Activated B cell treated with CpG ODN at 0.5 μM for 24 hours (primary cell): Measurements from ENCODE around the gene ELF4. TPM values are rescaled to one million over a fixed set of nuclear protein-coding genes. Genes with fewer than 3 reads are reported as not detected.

ENCODE experiments used
- ATAC-seq: fragments of 200-7000 bp; cut with Tn5 transposase; one replicate; pipeline ENCODE4 v1.10.0; 2021; ENCODE audit warnings: low read depth, mild to moderate bottlenecking, moderate library complexity
- CTCF ChIA-PET: fragments of 350-600 bp; sonication (Branson Sonifier 250); formaldehyde crosslinking; loops from one replicate; lab custom pipeline; 2021; ENCODE audit warnings: antibody characterized with exemption; lab: Charles Lee
- POLR2A ChIA-PET: fragments of 350-600 bp; sonication (Branson Sonifier 250); formaldehyde crosslinking; loops from one replicate; lab custom pipeline; 2021; ENCODE audit warnings: antibody characterized with exemption; lab: Charles Lee
- DNase-seq: peaks from one replicate; pipeline ENCODE4 v3.0.0; 2022
- H3K27ac Mint-ChIP-seq: one replicate; pipeline ENCODE4 v1.8.0; 2020; ENCODE audit warnings: mixed read lengths
- H3K27me3 Mint-ChIP-seq: one replicate; pipeline ENCODE4 v1.8.0; 2021; ENCODE audit warnings: mixed read lengths
- H3K36me3 Mint-ChIP-seq: one replicate; pipeline ENCODE4 v1.8.0; 2021; ENCODE audit warnings: low read depth, mixed read lengths
- H3K4me1 Mint-ChIP-seq: one replicate; pipeline ENCODE4 v1.8.0; 2021; ENCODE audit warnings: mixed read lengths
- H3K4me3 Mint-ChIP-seq: one replicate; pipeline ENCODE4 v1.8.0; 2020; ENCODE audit warnings: mild to moderate bottlenecking, mixed read lengths
- H3K9me3 Mint-ChIP-seq: one replicate; pipeline ENCODE4 v1.8.0; 2020; ENCODE audit warnings: mixed read lengths
- CTCF ChIP-seq: fragments of 200-600 bp; IDR thresholded peaks from one replicate; pipeline ENCODE4 v1.8.0; 2022; ENCODE audit warnings: antibody characterized with exemption, mild to moderate bottlenecking
- intact Hi-C: fragments of 100-400 bp; cut with micrococcal nuclease; formaldehyde crosslinking; loops from one replicate; pipeline ENCODE4 v1.15.1; 2024
- total RNA-seq: library from RNA; stranded (reverse); gene quantifications from 2 replicates; pipeline ENCODE4 v1.2.3, GENCODE V29; 2022

Gene ELF4
- total RNA-seq, 1 donor from 2014 or later, result 33.0 TPM

DNA sequence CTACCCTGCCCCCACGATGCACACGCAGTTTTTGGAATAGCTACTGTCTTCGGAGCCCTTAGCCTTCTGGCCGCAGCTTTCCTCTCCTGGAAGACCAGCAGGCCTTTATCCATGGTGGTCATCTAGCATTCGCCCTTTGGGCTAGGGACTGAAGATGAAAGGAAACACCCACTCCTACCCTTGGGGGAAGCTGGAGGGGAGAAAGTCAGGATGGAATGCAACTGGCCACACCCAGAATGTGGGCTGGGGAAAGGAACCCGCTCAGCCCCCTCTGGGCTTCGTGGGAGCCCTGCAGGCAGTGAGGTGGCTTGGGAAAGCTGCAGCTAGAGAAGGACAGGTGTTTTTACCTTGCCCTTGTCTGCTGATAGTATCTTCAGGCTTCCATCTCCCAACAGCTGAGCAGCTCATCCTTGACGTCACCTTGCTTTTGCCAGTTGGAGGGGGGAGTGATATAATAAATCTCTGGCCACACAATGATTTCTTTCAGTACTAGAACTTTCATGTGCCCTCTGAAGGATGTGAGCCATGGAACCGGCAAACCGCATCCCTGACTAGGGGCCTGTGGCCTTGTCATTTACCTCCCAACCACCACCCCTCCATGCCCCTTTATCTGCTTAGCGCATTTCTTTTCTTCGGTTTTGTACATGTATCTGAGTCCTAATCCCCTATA, 59.0 kb downstream of the ELF4 start:
- H3K27ac Mint-ChIP-seq, result no peak overlapping the region
- H3K9me3 Mint-ChIP-seq, result no peaks in the 10 kb centered on the region
- no peaks in the 10 kb centered on the region for H3K27me3 Mint-ChIP-seq
- no peaks in the 10 kb centered on the region for H3K4me1 Mint-ChIP-seq
- intact Hi-C loops, result no loop called here
- peaks cover 43% of the 10 kb centered on the region for H3K36me3 Mint-ChIP-seq
- no peak overlapping the region for H3K4me3 Mint-ChIP-seq
- no peak for TF ChIP-seq CTCF
- CTCF ChIA-PET, result interaction anchor here (0.9 kb wide), 1 partner anchor 125 kb away, joined by 3 read pairs; no protein-coding TSS in a partner anchor
- POLR2A ChIA-PET, result no interaction called here
- ATAC-seq, result no peak
- DNase-seq, result no peak

GRCh38 chrX:130049821-130050220, 60.5 kb downstream of the ELF4 start:
- TF ChIP-seq CTCF, result no peak
- intact Hi-C loops, result no loop called here
- ChIA-PET POLR2A (no interaction called here), CTCF (interaction anchor here (0.7 kb wide), 1 partner anchor 766 kb away, joined by 3 read pairs; no protein-coding TSS in a partner anchor)
- peaks cover 47% of the 10 kb centered on the region for H3K36me3 Mint-ChIP-seq
- no peak for DNase-seq
- no peak overlapping the region for H3K4me3 Mint-ChIP-seq
- no peaks in the 10 kb centered on the region for H3K27me3 Mint-ChIP-seq
- no peak overlapping the region for H3K27ac Mint-ChIP-seq
- H3K4me1 Mint-ChIP-seq, result no peaks in the 10 kb centered on the region
- ATAC-seq, result no peak
- H3K9me3 Mint-ChIP-seq, result no peaks in the 10 kb centered on the region

- Mint-ChIP-seq H3K27ac (no peak overlapping the region), H3K4me1 (no peaks in the 10 kb centered on the region), H3K36me3 (peaks cover 44% of the 10 kb centered on the region), H3K4me3 (no peak overlapping the region), H3K9me3 (no peaks in the 10 kb centered on the region), H3K27me3 (no peaks in the 10 kb centered on the region)
- ChIA-PET CTCF (no interaction called here), POLR2A (no interaction called here)
- no peak for TF ChIP-seq CTCF
- DNase-seq (no peak), ATAC-seq (no peak)
- intact Hi-C loops, result no loop called here
Observed at GRCh38 chrX:130048686-130049222, 61.5 kb downstream of the ELF4 start.

DNA sequence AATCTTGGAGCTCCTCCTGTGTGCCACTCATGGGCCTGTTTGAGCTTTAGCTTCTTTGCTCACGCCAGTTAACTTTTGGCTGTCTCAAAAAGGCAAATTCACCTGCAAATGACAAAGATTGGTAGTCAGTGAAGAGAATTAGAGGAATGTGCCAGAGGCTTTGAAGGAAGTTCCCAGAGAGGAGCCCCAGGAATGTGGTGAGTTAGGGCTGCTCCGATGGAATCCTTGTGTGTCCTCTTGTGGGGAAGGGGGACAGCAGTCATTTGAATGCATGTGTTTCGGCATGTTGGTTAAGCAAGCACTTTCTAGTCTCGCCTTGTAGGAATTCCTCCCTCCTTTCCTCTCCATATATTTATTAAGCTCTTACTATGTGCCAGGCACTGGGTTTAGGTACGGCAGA, 62.9 kb downstream of the ELF4 start:
- no peak for ATAC-seq
- H3K4me3 Mint-ChIP-seq, result no peak overlapping the region
- no peak overlapping the region for H3K27ac Mint-ChIP-seq
- H3K9me3 Mint-ChIP-seq, result no peaks in the 10 kb centered on the region
- no peak for DNase-seq
- intact Hi-C loops, result no loop called here
- POLR2A ChIA-PET, result no interaction called here
- no peaks in the 10 kb centered on the region for H3K4me1 Mint-ChIP-seq
- no peaks in the 10 kb centered on the region for H3K27me3 Mint-ChIP-seq
- peaks cover 38% of the 10 kb centered on the region for H3K36me3 Mint-ChIP-seq
- CTCF ChIA-PET, result no interaction called here
- TF ChIP-seq CTCF, result no peak

DNA sequence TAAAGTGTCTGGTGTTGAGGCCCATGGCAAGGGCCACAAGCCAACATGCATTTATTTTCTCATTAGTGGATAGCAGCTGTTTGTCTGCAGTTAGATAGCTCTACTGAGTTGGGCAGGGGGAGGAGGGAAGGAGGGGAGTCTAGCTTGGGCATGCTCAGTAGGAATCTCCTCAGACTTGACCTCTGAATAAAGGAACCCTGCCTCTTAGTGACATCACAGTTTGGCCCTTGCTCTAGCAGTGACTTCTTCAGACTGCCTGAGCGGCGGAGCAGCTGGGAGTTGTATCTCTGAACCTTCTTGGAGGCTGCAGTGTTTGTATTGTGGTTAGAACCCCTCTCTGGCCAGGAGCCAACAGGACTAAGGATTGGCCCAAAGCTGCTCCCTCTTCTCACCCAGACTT, 70.5 kb downstream of the ELF4 start:
- Mint-ChIP-seq H3K27me3 (no peaks in the 10 kb centered on the region), H3K36me3 (peaks cover 37% of the 10 kb centered on the region), H3K4me1 (no peaks in the 10 kb centered on the region), H3K9me3 (no peaks in the 10 kb centered on the region), H3K4me3 (no peak overlapping the region), H3K27ac (no peak overlapping the region)
- no peak for ATAC-seq
- intact Hi-C loops, result no loop called here
- ChIA-PET CTCF (interaction anchor here (1.1 to 1.2 kb wide), 2 partner anchors 13 to 21 kb away, joined by 3 read pairs; no protein-coding TSS in a partner anchor), POLR2A (no interaction called here)
- TF ChIP-seq CTCF, result no peak
- no peak for DNase-seq
